GM21367 (cell line): Measurements from ENCODE around the gene ASMT.
A peak's percentile ranks its signal among the peaks of the same experiment; 100 is the strongest.
"Not testable (repeated sequence)": the region's sequence is repeated elsewhere in the genome, so short reads cannot be mapped to it uniquely, and the experiment has no call there.

Experiments used
- ATAC-seq: cut with Tn5 transposase; IDR thresholded peaks from one replicate; pipeline ENCODE4 v1.9.1; 2021; ENCODE audit not compliant: unreplicated experiment

ASMT gene

GRCh38 chrX:1646009-1646408, 31.1 kb downstream of the ASMT start:
- no peak for ATAC-seq

GRCh38 chrX:1649621-1650020, 34.8 kb downstream of the ASMT start:
- no peak for ATAC-seq

- ATAC-seq, result not testable (repeated sequence)
These were observed 37.4 kb downstream of the ASMT start for GRCh38 chrX:1652011-1652811.

- no peak for ATAC-seq
These were observed 41.5 kb downstream of the ASMT start for GRCh38 chrX:1656379-1656778.

- peak; percentile 74 for ATAC-seq
These were observed 42.7 kb downstream of the ASMT start for GRCh38 chrX:1657367-1658070.

GRCh38 chrX:1658071-1658491, 43.2 kb downstream of the ASMT start:
- ATAC-seq, result peak; percentile 26

GRCh38 chrX:1659664-1660461, 45.0 kb downstream of the ASMT start:
- ATAC-seq, result no peak

GRCh38 chrX:1661048-1661921, 46.4 kb downstream of the ASMT start:
- no peak for ATAC-seq

GRCh38 chrX:1661922-1662221, 47.0 kb downstream of the ASMT start:
- no peak for ATAC-seq

- ATAC-seq, result no peak
These were observed 52.7 kb downstream of the ASMT start for GRCh38 chrX:1667566-1667965.

GRCh38 chrX:1673337-1673736, 58.5 kb downstream of the ASMT start:
- ATAC-seq, result no peak

GRCh38 chrX:1676866-1677265, 62.0 kb downstream of the ASMT start:
- no peak for ATAC-seq

GRCh38 chrX:1679238-1679637, 64.4 kb downstream of the ASMT start:
- ATAC-seq, result no peak

GRCh38 chrX:1681439-1681838, 66.6 kb downstream of the ASMT start:
- no peak for ATAC-seq

- not testable (repeated sequence) for ATAC-seq
These were observed 67.0 kb downstream of the ASMT start for GRCh38 chrX:1681856-1682255.

GRCh38 chrX:1682501-1682900, 67.6 kb downstream of the ASMT start:
- ATAC-seq, result not testable (repeated sequence)

- ATAC-seq, result not testable (repeated sequence)
These were observed 70.0 kb downstream of the ASMT start for GRCh38 chrX:1684883-1685282.

- not testable (repeated sequence) for ATAC-seq
These were observed 70.6 kb downstream of the ASMT start for GRCh38 chrX:1685444-1685880.

GRCh38 chrX:1686642-1687041, 71.8 kb downstream of the ASMT start:
- no peak for ATAC-seq
